HCT116 (cell line): ENCODE data around the gene SPTBN1. TPM values are rescaled to one million over a fixed set of nuclear protein-coding genes. Genes with fewer than 3 reads are reported as not detected.

ENCODE experiments used
- ATAC-seq: fragments of 200-7000 bp; cut with Tn5 transposase; 2 replicates; pipeline ENCODE4 v1.9.1; 2020; ENCODE audit warnings: mild to moderate bottlenecking, moderate library complexity
- BruUV-seq: library from RNA; stranded (reverse); fragments of 400-500 nt; replicated peaks from 2 replicates; lab custom pipeline; 2021; lab: Mats Ljungman, UMichigan
- CTCF ChIA-PET: fragments of 300-600 bp; sonication (Branson Sonifier 250); formaldehyde crosslinking; loops from one replicate; lab custom pipeline; 2021; ENCODE audit warnings: antibody characterized with exemption; lab: Charles Lee
- POLR2A ChIA-PET: fragments of 300-600, 350-600 bp; sonication (Branson Sonifier 250); formaldehyde crosslinking; loops from one replicate; lab custom pipeline; 2021; ENCODE audit warnings: antibody characterized with exemption; lab: Charles Lee
- RAD21 ChIA-PET, 2 experiments: fragments of 300-600 bp; sonication (Branson Sonifier 250); formaldehyde crosslinking; loops; one replicate each; lab custom pipeline; 2023; ENCODE audit warnings: low total read pairs in 2 of 2; ENCODE audit not compliant: uncharacterized antibody in 2 of 2, unreplicated experiment in 2 of 2, low non-redundant PET in 1 of 2; lab: Charles Lee
- DNase-seq: peaks from one replicate; pipeline ENCODE4 v3.0.0-alpha.2; 2010; ENCODE audit warnings: low read depth, low spot score
- H2AFZ ChIP-seq: fragments of 200-600 bp; shearing (Covaris generic), sonication (generic); 2 replicates; pipeline ENCODE4 v1.6.1; 2017; ENCODE audit warnings: low read depth, mixed run types, mixed read lengths, antibody characterized with exemption, low read length; ENCODE audit not compliant: poor library complexity, severe bottlenecking
- H3K27ac ChIP-seq: 2 replicates; pipeline ENCODE4 v1.5.1; 2012; ENCODE audit warnings: low read depth, low read length
- H3K27me3 ChIP-seq: fragments of 200-600 bp; sonication (generic); 2 replicates; pipeline ENCODE4 v1.6.1; 2016; ENCODE audit warnings: mixed run types, low read length, mixed read lengths; ENCODE audit not compliant: insufficient read depth
- H3K36me3 ChIP-seq, 2 experiments: fragments of 200-500 bp in 1 of 2; fragments of 200-600 bp in 1 of 2; sonication (Bioruptor generic) in 1 of 2; sonication (generic) in 1 of 2; 2 replicates each; pipeline versions ENCODE4 v1.5.1 to v1.6.1; 2014 to 2016; ENCODE audit warnings: low read length in 2 of 2, inconsistent platforms in 1 of 2, mixed read lengths in 1 of 2, mixed run types in 1 of 2; ENCODE audit not compliant: insufficient read depth in 2 of 2, control insufficient read depth in 1 of 2
- H3K4me1 ChIP-seq, 2 experiments: fragments of 200-600 bp in 1 of 2; sonication (generic) in 1 of 2; 2 replicates each; pipeline versions ENCODE4 v1.5.1 to v1.6.1; 2012 to 2017; ENCODE audit warnings: low read length in 2 of 2, inconsistent platforms in 1 of 2, mild to moderate bottlenecking in 1 of 2, mixed read lengths in 1 of 2, mixed run types in 1 of 2, moderate library complexity in 1 of 2; ENCODE audit not compliant: insufficient read depth in 2 of 2, control insufficient read depth in 1 of 2
- H3K4me2 ChIP-seq: fragments of 200-600 bp; sonication (generic); 2 replicates; pipeline ENCODE4 v1.6.1; 2017; ENCODE audit warnings: mixed run types, low read length, mixed read lengths
- H3K4me3 ChIP-seq, 2 experiments: fragments of 200-600 bp in 1 of 2; sonication (generic) in 1 of 2; replicated peaks in 1 of 2; 2 replicates each; pipeline ENCODE4 v1.5.1; 2011 to 2016; ENCODE audit warnings: low read length in 2 of 2, control low read depth in 1 of 2, low read depth in 1 of 2, mild to moderate bottlenecking in 1 of 2, mixed read lengths in 1 of 2, mixed run types in 1 of 2
- H3K79me2 ChIP-seq: fragments of 200-600 bp; sonication (generic); 2 replicates; pipeline ENCODE4 v1.6.1; 2017; ENCODE audit warnings: mild to moderate bottlenecking, mixed run types, low read length, moderate library complexity, mixed read lengths; ENCODE audit not compliant: insufficient read depth
- H3K9ac ChIP-seq: fragments of 200-600 bp; sonication (generic); 2 replicates; pipeline ENCODE4 v1.6.1; 2016; ENCODE audit warnings: low read length, mixed read lengths
- H3K9me2 ChIP-seq: fragments of 200-600 bp; sonication (generic), shearing (Covaris generic); 2 replicates; pipeline ENCODE4 v1.6.1; 2017; ENCODE audit warnings: mixed run types, mild to moderate bottlenecking, moderate library complexity; ENCODE audit not compliant: insufficient read depth
- H3K9me3 ChIP-seq, 2 experiments: fragments of 200-500 bp in 1 of 2; fragments of 200-600 bp in 1 of 2; sonication (Bioruptor generic) in 1 of 2; sonication (generic) in 1 of 2; 2 replicates each; pipeline ENCODE4 v1.6.1; 2014 to 2017; ENCODE audit warnings: low read length in 2 of 2, mixed read lengths in 2 of 2, inconsistent platforms in 1 of 2, low read depth in 1 of 2, mild to moderate bottlenecking in 1 of 2, mixed run types in 1 of 2, moderate library complexity in 1 of 2; ENCODE audit not compliant: control insufficient read depth in 1 of 2, insufficient read depth in 1 of 2
- H4K20me1 ChIP-seq: fragments of 200-600 bp; sonication (generic), shearing (Covaris generic); 2 replicates; pipeline ENCODE4 v1.6.1; 2017; ENCODE audit warnings: mixed run types, mild to moderate bottlenecking, moderate library complexity; ENCODE audit not compliant: insufficient read depth
- CEBPB ChIP-seq: IDR thresholded peaks from 2 replicates; pipeline ENCODE4 v1.6.1; 2012; ENCODE audit warnings: low read depth
- EZH2 ChIP-seq: fragments of 200-600 bp; sonication (generic); IDR thresholded peaks from 2 replicates; pipeline ENCODE4 v1.6.1; 2017; ENCODE audit warnings: antibody characterized with exemption, mixed run types
- FOSL1 ChIP-seq: IDR thresholded peaks from 2 replicates; pipeline ENCODE4 v1.6.1; 2012; ENCODE audit warnings: low read depth
- JUND ChIP-seq: IDR thresholded peaks from 2 replicates; pipeline ENCODE4 v1.6.1; 2012
- POLR2A ChIP-seq: IDR thresholded peaks from 2 replicates; pipeline ENCODE4 v1.7.0; 2011; ENCODE audit warnings: borderline replicate concordance; ENCODE audit not compliant: insufficient read depth, insufficient read length; ENCODE audit errors: extremely low read depth
- POLR2AphosphoS5 ChIP-seq: IDR thresholded peaks from 2 replicates; pipeline ENCODE4 v1.6.1; 2011; ENCODE audit warnings: mild to moderate bottlenecking, low read depth, low read length, moderate library complexity
- RAD21 ChIP-seq: IDR thresholded peaks from 2 replicates; pipeline ENCODE4 v1.6.1; 2012; ENCODE audit warnings: low read depth, mild to moderate bottlenecking
- TCF7L2 ChIP-seq: IDR thresholded peaks from 2 replicates; pipeline ENCODE4 v1.7.0; 2011; ENCODE audit warnings: borderline replicate concordance, inconsistent platforms; ENCODE audit not compliant: insufficient read depth, insufficient read length; ENCODE audit errors: extremely low read depth
- YY1 ChIP-seq: IDR thresholded peaks from 2 replicates; pipeline ENCODE4 v1.6.1; 2011; ENCODE audit warnings: low read length, low read depth, moderate library complexity, mild to moderate bottlenecking; ENCODE audit not compliant: insufficient replicate concordance; ENCODE audit errors: extremely low read depth
- ZNF274 ChIP-seq: fragments of 200-500 bp; sonication (Bioruptor generic); IDR thresholded peaks from 2 replicates; pipeline ENCODE4 v1.6.1; 2014; ENCODE audit warnings: mild to moderate bottlenecking, low read depth, low read length, inconsistent platforms
- intact Hi-C: fragments of 100-400 bp; cut with micrococcal nuclease; formaldehyde crosslinking; loops from 2 replicates; pipeline ENCODE4 v1.10.0; 2022
- total RNA-seq: library from RNA; stranded (reverse); gene quantifications from one replicate; pipeline ENCODE4 v1.2.1, GENCODE V29; 2021; ENCODE audit not compliant: unreplicated experiment
- TF ChIP-seq, protein P1 (sequence below), 3 experiments: fragments of 200-600 bp in 1 of 3; sonication (generic) in 1 of 3; IDR thresholded peaks in 2 of 3; conservative IDR thresholded peaks in 1 of 3; 2 replicates each; pipeline ENCODE4 v1.5.1; 2012 to 2017; ENCODE audit warnings: low read depth in 2 of 3, low read length in 2 of 3, antibody characterized with exemption in 1 of 3, borderline replicate concordance in 1 of 3, control low read depth in 1 of 3, mild to moderate bottlenecking in 1 of 3, mixed read lengths in 1 of 3, mixed run types in 1 of 3, moderate library complexity in 1 of 3; ENCODE audit not compliant: insufficient read depth in 1 of 3
- TF ChIP-seq, protein P2 (sequence below): IDR thresholded peaks from 2 replicates; pipeline ENCODE4 v1.6.1; 2012
- TF ChIP-seq, protein P3 (sequence below): IDR thresholded peaks from 2 replicates; pipeline ENCODE4 v1.6.1; 2012
- TF ChIP-seq, protein P4 (sequence below): IDR thresholded peaks from 2 replicates; pipeline ENCODE4 v1.6.1; 2011; ENCODE audit warnings: mild to moderate bottlenecking, low read length, moderate library complexity; ENCODE audit not compliant: insufficient replicate concordance; ENCODE audit errors: extremely low read depth

The SPTBN1 gene
- total RNA-seq, 1 experiment from 2014 or later: 84.4 TPM

DNA sequence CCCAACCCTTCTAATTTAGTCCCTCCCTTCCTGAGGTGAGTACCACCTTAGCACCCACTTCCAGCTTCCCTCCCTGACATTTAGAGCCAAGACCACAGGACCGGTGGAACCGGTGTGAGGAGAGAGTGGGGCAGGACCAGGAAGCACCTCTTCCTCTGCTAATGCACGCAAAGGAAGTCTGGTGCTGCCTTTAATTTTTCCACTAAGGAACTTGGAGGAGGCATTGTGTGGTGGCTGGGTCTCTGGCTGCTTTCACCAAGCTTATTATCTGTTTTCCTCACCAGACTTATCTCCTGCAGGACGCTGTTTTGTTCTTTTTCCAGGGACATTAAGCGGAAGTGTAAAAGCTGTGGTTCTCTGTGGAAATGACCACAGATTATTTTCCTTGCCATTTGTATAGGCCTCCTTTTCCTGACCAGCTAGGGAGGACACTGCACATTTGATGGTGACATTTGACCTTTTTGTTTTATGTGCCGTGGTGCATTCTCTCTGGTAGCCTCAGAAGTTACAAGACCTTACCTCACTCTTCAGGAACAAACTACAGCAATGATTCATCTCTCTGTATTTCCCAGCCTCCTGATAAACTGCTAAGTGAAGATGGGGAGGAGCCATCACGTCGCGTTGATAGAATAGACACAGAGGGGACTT is 39.8 kb upstream of the SPTBN1 start (continued):
- TF ChIP-seq, protein P1, sequence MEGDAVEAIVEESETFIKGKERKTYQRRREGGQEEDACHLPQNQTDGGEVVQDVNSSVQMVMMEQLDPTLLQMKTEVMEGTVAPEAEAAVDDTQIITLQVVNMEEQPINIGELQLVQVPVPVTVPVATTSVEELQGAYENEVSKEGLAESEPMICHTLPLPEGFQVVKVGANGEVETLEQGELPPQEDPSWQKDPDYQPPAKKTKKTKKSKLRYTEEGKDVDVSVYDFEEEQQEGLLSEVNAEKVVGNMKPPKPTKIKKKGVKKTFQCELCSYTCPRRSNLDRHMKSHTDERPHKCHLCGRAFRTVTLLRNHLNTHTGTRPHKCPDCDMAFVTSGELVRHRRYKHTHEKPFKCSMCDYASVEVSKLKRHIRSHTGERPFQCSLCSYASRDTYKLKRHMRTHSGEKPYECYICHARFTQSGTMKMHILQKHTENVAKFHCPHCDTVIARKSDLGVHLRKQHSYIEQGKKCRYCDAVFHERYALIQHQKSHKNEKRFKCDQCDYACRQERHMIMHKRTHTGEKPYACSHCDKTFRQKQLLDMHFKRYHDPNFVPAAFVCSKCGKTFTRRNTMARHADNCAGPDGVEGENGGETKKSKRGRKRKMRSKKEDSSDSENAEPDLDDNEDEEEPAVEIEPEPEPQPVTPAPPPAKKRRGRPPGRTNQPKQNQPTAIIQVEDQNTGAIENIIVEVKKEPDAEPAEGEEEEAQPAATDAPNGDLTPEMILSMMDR (IDR thresholded peaks at IDR 0.05 in 2 of 3, conservative IDR thresholded peaks at IDR 0.05 in 1 of 3; ENCODE audit: borderline replicate concordance in 1 of 3, insufficient read depth in 1 of 3, low read depth in 2 of 3, low read length in 2 of 3): no peak

DNA sequence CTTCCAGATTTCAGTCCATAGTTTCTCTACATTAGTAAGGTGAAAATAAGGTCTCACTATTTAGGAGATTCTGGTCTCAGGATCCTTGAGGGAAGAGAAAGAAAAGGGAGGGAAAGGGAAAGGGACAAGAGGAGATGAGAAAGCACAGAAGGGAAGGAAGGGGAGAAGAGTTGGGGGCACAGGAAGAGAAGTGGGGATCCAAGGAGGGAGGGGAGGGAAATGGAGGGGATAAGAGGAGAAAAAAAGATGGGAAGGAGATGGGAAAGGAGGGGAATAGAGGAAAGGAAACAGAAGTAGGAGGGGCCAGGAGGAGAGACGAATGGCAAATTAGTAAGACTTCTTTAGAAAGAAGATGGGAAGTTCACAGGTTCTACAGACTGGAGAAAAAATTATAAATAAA is 39.2 kb upstream of the SPTBN1 start:
- H2AFZ ChIP-seq: no peak overlapping the region
- ChIA-PET RAD21 (no interaction called here), CTCF (no interaction called here), POLR2A (no interaction called here)
- no peaks in the 10 kb centered on the region for H3K9me3 ChIP-seq
- H3K4me1 ChIP-seq: peaks cover 0 to 6% of the 10 kb centered on the region in 2 experiments; a peak in 2 of 4 replicates
- no peak for TF ChIP-seq ZNF274
- TF ChIP-seq, protein P2, sequence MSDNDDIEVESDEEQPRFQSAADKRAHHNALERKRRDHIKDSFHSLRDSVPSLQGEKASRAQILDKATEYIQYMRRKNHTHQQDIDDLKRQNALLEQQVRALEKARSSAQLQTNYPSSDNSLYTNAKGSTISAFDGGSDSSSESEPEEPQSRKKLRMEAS: no peak
- TF ChIP-seq, protein P3, sequence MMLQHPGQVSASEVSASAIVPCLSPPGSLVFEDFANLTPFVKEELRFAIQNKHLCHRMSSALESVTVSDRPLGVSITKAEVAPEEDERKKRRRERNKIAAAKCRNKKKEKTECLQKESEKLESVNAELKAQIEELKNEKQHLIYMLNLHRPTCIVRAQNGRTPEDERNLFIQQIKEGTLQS: no peak
- no peak for TF ChIP-seq FOSL1
- no peak for TF ChIP-seq POLR2A
- TF ChIP-seq CEBPB: no peak
- no peak for TF ChIP-seq RAD21
- no peak for TF ChIP-seq TCF7L2
- TF ChIP-seq, protein P1 (IDR thresholded peaks at IDR 0.05 in 2 of 3, conservative IDR thresholded peaks at IDR 0.05 in 1 of 3; ENCODE audit: borderline replicate concordance in 1 of 3, insufficient read depth in 1 of 3, low read depth in 2 of 3, low read length in 2 of 3): no peak
- TF ChIP-seq POLR2AphosphoS5: no peak
- no peak for TF ChIP-seq EZH2
- TF ChIP-seq JUND: no peak
- no peak for TF ChIP-seq YY1
- TF ChIP-seq, protein P4, sequence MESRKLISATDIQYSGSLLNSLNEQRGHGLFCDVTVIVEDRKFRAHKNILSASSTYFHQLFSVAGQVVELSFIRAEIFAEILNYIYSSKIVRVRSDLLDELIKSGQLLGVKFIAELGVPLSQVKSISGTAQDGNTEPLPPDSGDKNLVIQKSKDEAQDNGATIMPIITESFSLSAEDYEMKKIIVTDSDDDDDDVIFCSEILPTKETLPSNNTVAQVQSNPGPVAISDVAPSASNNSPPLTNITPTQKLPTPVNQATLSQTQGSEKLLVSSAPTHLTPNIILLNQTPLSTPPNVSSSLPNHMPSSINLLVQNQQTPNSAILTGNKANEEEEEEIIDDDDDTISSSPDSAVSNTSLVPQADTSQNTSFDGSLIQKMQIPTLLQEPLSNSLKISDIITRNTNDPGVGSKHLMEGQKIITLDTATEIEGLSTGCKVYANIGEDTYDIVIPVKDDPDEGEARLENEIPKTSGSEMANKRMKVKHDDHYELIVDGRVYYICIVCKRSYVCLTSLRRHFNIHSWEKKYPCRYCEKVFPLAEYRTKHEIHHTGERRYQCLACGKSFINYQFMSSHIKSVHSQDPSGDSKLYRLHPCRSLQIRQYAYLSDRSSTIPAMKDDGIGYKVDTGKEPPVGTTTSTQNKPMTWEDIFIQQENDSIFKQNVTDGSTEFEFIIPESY: no peak
- H3K4me3 ChIP-seq: no peak overlapping the region
- H3K9me2 ChIP-seq: no peaks in the 10 kb centered on the region
- H3K79me2 ChIP-seq: no peaks in the 10 kb centered on the region
- no peaks in the 10 kb centered on the region for H3K27me3 ChIP-seq
- no peaks in the 10 kb centered on the region for H3K36me3 ChIP-seq
- DNase-seq (no peak), ATAC-seq (no peak)
- intact Hi-C loops: no loop called here
- no peak overlapping the region for H3K4me2 ChIP-seq
- no peaks in the 10 kb centered on the region for H4K20me1 ChIP-seq
- BruUV-seq: no TSS peak
- no peak overlapping the region for H3K9ac ChIP-seq
- no peak overlapping the region for H3K27ac ChIP-seq
